ENCODE data around the gene FOCAD.

GRCh38 chr9:20685769-20686168 lies 1.7 kb downstream of the FOCAD start:
- TF ChIP-seq CTCF (IDR thresholded peaks at IDR 0.05) (no peak), EZH2 (IDR thresholded peaks at IDR 0.05; ENCODE audit: borderline replicate concordance, insufficient read depth, low read depth, low read length, poor library complexity, severe bottlenecking) (no peak)
